ACC112 (cell line): Measurements from ENCODE around the gene PRKAR1B.

Source experiments
- H2AFZ ChIP-seq: fragments of 200-600 bp; sonication (generic); one replicate; pipeline ENCODE4 v1.6.0; 2017; ENCODE audit warnings: antibody characterized with exemption, low read length; ENCODE audit not compliant: unreplicated experiment
- H3K27ac ChIP-seq: fragments of 200-600 bp; sonication (generic); 2 replicates; pipeline ENCODE4 v1.5.1; 2014; ENCODE audit warnings: low read depth, mild to moderate bottlenecking, antibody characterized with exemption, low read length, moderate library complexity
- H3K27me3 ChIP-seq: fragments of 200-600 bp; sonication (generic); 2 replicates; pipeline ENCODE4 v1.6.1; 2014; ENCODE audit warnings: mild to moderate bottlenecking, antibody characterized with exemption, low read length, moderate library complexity, mixed read lengths; ENCODE audit not compliant: insufficient read depth
- H3K36me3 ChIP-seq: fragments of 200-600 bp; sonication (generic); 2 replicates; pipeline ENCODE4 v1.6.1; 2016; ENCODE audit warnings: mild to moderate bottlenecking, antibody characterized with exemption, low read length, moderate library complexity, mixed read lengths; ENCODE audit not compliant: insufficient read depth
- H3K4me1 ChIP-seq: fragments of 200-600 bp; sonication (generic); one replicate; pipeline ENCODE4 v1.6.1; 2016; ENCODE audit warnings: low read length, mixed read lengths; ENCODE audit not compliant: insufficient read depth, unreplicated experiment, control insufficient read depth
- H3K4me3 ChIP-seq: fragments of 200-600 bp; sonication (generic); 2 replicates; pipeline ENCODE4 v1.5.1; 2014; ENCODE audit warnings: mild to moderate bottlenecking, low read depth, low read length
- H3K79me2 ChIP-seq: fragments of 200-600 bp; sonication (generic); one replicate; pipeline ENCODE4 v1.6.0; 2016; ENCODE audit warnings: low read length; ENCODE audit not compliant: control insufficient read depth, unreplicated experiment, insufficient read depth

PRKAR1B gene

DNA sequence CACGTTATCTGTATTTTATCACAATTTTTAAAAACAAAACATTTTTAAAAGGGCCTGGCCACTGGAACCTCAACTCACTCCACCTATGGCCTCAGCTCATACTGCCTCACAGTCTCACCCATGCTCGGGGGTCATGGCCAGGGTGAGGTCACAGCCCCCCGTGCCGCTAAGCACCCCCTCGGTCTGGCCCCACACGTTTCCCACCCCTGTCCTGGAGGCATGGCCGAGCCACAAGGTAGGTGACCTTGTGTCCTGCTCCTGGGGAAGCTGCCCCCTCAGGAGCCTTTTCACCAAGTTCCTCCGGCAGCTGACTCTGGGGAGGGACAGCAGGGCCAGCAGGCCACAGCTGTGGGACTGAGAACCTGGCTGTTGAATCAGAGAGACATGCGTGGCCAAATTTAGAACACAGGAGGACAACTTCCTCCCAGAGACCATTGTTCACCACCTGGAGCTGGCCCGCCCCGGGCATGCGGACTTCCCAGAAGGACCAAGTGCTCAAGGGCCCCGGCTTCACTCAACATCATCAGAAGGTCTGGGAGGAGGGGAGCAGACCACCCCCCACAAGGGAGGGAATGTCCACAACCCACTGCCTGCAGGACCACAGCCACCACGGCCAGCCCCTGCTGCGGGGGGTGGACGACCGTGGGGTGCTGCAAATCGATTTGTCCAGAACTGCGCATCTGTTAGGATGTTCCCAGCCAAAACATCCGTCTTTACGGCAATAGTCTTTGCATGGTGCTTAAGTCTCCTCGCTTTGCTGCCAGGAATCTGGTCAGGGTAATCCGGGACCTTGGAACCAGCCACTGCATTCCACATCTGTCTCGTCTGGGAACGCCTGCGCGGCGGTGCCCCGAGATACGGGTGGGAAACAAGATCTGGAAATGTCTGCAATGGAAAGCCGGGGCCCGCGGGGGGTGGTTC lies 158.8 kb downstream of the PRKAR1B start:
- no peak overlapping the region for H3K27ac ChIP-seq

DNA sequence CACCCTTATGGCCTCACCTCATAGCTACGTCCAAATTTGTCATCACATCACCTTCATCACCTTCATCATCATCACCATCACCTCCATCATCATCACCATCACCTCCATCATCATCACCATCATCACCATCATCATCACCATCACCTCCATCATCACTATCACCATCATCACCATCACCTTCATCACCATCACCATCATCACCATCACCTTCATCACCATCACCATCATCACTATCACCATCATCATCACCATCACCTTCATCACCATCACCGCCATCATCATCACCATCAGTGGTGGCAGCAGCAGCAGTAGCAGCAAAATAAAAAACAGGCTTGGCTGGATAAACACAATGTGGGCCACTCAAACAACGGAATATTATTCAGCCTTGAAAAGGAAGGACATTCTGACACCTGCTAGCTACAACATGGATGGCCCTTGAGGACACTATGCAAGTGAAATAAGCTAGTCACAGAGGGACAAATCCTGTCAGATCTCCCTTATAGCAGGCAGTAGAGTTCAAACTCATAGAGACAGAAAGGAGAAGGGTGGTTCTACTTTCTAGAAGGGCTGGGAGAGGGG lies 159.7 kb downstream of the PRKAR1B start:
- Histone ChIP-seq H3K4me1 (no peaks in the 10 kb centered on the region), H2AFZ (no peak overlapping the region), H3K27me3 (no peaks in the 10 kb centered on the region), H3K4me3 (no peak overlapping the region), H3K79me2 (no peaks in the 10 kb centered on the region), H3K36me3 (no peaks in the 10 kb centered on the region), H3K27ac (no peak overlapping the region)

More for the DNA sequence above, 158.8 kb downstream of the PRKAR1B start:
- H2AFZ ChIP-seq = no peak overlapping the region
- no peaks in the 10 kb centered on the region for H3K36me3 ChIP-seq
- H3K79me2 ChIP-seq = no peaks in the 10 kb centered on the region
- no peaks in the 10 kb centered on the region for H3K27me3 ChIP-seq
- no peaks in the 10 kb centered on the region for H3K4me1 ChIP-seq
- no peak overlapping the region for H3K4me3 ChIP-seq

DNA sequence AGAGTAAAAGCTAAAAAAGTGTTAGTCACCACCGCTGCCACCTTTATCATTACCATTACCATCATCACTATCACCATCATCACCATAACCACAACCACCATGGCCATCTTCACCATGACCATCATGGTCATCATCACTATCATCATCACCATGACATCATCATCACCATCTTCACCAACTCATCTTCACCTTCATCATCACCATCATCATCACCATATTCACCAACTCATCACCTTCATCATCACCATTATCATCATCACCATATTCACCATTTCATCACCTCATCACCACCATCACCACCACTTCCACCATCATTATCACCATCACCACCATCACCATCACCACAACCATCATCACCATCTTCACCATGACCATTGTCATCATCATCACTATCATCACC lies 161.0 kb downstream of the PRKAR1B start:
- no peaks in the 10 kb centered on the region for H3K36me3 ChIP-seq
- no peaks in the 10 kb centered on the region for H3K27me3 ChIP-seq
- H3K27ac ChIP-seq = no peak overlapping the region
- H3K4me3 ChIP-seq = no peak overlapping the region
- no peaks in the 10 kb centered on the region for H3K4me1 ChIP-seq
- H3K79me2 ChIP-seq = no peaks in the 10 kb centered on the region
- no peak overlapping the region for H2AFZ ChIP-seq

DNA sequence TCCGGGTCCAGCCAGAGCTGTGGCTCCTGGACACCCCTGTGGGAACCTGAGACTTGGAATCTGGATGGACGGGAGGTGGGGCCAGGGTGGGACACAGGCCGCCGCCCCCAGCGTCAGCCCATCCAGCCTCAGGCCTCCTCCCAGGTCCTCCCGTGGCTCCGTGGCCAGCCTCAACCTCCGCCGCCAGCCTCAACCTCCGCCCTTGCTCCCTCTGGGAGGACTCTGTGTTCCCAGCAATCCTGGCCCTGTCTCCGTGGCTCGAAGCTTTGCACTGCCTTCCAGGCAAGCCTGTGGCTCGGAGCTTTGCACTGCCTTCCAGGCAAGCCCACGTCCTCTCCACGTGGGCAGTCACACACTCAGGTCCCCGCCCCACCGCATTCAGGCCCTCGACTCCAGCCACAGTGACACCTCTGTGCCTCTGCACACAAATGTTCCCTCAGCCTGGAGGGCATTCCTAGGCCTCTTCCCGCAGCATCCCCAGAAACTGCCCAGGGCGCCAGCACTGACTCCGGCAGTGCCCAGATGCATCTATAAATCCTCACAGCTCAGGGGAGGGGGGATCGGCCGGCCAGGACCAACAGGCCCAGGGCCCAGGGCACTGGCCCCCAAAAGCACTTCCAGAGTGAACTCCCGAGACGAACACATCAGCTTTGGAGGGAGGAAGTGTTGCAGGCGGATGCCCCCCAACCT lies 162.8 kb downstream of the PRKAR1B start:
- no peaks in the 10 kb centered on the region for H3K4me1 ChIP-seq
- no peaks in the 10 kb centered on the region for H3K79me2 ChIP-seq
- H3K27ac ChIP-seq = no peak overlapping the region

DNA sequence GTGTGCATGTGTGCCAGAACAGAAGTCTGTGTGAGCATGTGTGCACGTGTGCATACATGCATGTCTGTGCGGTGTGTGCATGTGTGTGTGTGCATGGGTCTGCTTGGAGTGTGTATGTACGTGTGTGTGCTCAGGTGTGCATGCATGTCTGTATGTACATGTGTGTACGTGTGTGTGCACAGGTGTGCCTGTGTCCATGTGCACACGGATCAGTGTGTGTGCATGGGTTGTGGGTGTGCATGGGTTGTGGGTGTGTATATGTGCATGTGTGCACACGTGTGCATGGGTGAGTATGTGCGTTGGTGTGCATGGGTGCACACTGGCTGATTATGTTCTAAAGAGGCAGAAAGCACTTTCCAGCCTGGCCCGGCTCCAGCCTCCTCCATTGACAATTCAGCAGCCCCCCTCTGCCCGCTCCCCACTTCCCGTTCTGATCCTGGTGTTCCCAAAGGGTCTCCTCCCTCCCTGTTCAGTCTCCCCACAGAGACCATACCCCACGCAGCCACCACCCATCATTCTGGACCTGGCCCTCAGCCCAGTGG lies 163.4 kb downstream of the PRKAR1B start:
- Histone ChIP-seq H3K27me3 (no peaks in the 10 kb centered on the region), H3K4me3 (no peak overlapping the region), H3K27ac (no peak overlapping the region), H3K36me3 (no peaks in the 10 kb centered on the region), H3K79me2 (no peaks in the 10 kb centered on the region), H2AFZ (no peak overlapping the region), H3K4me1 (no peaks in the 10 kb centered on the region)

More for the DNA sequence above, 162.8 kb downstream of the PRKAR1B start:
- H3K4me3 ChIP-seq = no peak overlapping the region
- H3K36me3 ChIP-seq = no peaks in the 10 kb centered on the region
- H3K27me3 ChIP-seq = no peaks in the 10 kb centered on the region
- no peak overlapping the region for H2AFZ ChIP-seq

DNA sequence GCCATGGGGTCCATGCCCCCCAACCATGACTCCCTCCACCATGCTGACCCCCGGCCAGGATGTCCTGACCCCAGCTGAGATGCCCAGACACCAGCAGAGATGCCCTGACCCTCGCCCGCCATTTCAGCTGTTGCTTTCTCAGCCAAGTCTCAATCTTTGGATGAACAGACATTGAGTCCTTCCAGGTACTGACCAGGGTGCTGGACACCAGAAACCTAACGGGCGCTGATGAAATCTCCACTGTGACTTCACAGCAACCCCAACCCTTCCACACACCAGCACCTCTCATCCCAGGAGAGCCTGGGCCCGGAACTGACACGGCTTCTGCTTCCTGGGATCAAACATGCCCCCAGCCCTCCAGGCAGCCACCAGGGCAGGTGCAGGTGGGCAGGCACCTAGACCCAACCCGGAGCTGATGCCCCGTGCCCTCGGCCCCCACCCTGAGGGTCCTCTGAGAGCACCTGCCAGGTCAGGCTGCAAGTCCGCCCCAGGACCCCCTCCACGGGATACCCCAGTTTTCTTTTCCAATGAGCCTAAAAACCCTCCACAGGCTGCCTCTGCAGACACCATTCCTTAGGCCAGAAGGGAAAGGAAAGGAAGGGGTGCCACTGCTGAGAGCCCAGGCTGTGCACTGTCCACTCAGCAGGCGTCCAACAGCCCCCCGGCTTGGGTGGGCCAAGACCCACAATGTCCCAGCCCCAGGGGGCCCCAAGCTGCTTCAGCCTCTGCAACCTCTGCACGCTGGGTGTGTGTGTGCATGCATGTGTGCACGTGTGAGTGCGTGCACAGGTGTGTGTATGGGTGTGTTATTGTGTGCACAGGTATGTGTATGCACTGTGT lies 164.1 kb downstream of the PRKAR1B start:
- Histone ChIP-seq H3K79me2 (no peaks in the 10 kb centered on the region), H3K36me3 (no peaks in the 10 kb centered on the region), H2AFZ (no peak overlapping the region), H3K27me3 (no peaks in the 10 kb centered on the region), H3K4me1 (no peaks in the 10 kb centered on the region), H3K4me3 (no peak overlapping the region), H3K27ac (no peak overlapping the region)

DNA sequence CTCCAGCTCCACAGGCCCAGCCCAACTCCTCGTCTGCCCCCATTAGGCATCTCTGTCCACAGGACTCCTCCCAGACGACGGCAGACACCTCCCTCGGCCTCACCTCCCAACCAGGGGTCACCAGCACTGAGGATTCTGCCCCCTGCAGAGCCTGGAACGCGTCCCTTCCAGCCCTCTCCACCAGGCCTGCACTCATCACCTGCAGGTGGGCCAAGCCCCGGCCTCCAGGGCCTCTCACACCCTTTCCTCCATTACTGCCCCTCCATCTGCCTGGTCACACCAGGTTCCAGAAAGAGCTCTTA lies 164.8 kb downstream of the PRKAR1B start:
- Histone ChIP-seq H3K36me3 (no peaks in the 10 kb centered on the region), H3K4me1 (no peaks in the 10 kb centered on the region), H2AFZ (no peak overlapping the region), H3K79me2 (no peaks in the 10 kb centered on the region), H3K27ac (no peak overlapping the region), H3K27me3 (no peaks in the 10 kb centered on the region), H3K4me3 (no peak overlapping the region)

DNA sequence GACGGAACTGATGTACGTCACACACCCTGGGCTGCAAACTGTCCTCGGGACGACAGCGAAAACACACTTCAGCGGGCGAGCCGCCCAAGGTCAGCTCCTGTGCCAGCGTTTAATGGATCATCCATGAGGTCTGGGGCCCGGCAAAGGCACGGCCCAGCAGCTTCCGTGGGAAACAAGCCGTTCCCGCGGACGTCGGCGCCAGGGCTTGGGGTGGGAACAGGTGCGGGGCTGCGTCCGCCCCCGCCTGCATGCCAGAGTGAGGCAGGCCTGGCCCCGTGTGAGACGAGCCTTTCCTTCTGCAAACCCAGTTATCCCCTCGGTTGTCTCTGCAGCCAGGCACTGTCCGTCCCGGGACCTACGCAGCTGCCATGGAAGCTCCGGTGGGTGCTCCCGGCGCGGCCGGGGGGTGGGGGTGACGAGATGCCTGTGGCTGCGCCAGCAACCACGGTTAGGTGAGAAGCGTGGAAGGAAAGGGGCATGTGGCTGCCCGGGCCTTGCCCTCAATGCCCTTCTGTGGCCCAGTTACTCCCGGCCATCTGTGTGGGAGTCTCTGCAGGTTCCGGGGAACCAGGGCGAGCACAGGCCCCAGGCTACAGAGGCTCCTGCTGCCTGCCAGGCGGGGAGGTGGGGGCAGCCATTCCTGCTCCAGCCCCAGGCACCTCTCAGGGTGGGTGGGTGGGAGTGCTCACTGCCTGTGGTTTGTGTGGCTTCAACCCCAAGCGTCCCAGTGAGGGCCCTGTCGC lies 165.3 kb downstream of the PRKAR1B start:
- H2AFZ ChIP-seq = no peak overlapping the region
- H3K79me2 ChIP-seq = no peaks in the 10 kb centered on the region
- H3K27me3 ChIP-seq = no peaks in the 10 kb centered on the region
- no peak overlapping the region for H3K27ac ChIP-seq
- H3K4me3 ChIP-seq = no peak overlapping the region
- H3K4me1 ChIP-seq = no peaks in the 10 kb centered on the region
- H3K36me3 ChIP-seq = no peaks in the 10 kb centered on the region

DNA sequence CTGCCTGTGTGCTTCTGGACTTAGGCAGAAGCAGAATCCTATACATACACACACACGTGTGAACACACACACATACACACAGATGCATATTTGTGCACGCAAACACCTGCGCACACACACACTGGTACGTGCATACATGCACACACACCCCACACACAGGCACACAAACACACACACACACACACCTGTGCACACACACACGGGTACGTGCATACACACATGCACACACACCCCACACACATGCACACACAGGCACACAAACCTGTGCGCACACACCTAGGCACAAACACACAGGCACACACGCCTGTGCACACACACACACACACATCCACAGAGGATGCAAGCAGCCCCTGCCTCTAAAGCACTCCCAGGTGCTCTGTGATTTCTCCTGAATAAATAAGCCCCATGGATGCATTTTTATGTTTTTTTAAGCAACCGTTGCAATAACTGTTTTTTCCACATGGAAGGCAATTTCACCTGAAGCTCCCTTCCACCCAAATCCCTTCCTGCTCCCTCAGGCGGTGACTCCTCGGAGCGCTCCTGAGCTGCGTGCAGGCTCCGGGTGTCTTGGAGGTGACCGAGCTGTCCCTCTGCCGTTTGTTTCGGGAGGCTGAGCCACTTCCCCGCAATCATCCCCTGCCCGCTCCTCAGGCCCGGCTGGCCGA lies 166.0 kb downstream of the PRKAR1B start:
- Histone ChIP-seq H3K36me3 (no peaks in the 10 kb centered on the region), H3K27ac (no peak overlapping the region), H3K79me2 (no peaks in the 10 kb centered on the region), H2AFZ (no peak overlapping the region), H3K4me3 (no peak overlapping the region), H3K27me3 (no peaks in the 10 kb centered on the region), H3K4me1 (no peaks in the 10 kb centered on the region)
